ENCODE results near the gene KHDRBS2. TPM values are rescaled to one million over a fixed set of nuclear protein-coding genes. Genes with fewer than 3 reads are reported as not detected.

KHDRBS2 gene
- polyA plus RNA-seq, 1 donor (not counting 4 experiments of a cell fraction or from before 2014, with no cell fraction given), result not detected

DNA sequence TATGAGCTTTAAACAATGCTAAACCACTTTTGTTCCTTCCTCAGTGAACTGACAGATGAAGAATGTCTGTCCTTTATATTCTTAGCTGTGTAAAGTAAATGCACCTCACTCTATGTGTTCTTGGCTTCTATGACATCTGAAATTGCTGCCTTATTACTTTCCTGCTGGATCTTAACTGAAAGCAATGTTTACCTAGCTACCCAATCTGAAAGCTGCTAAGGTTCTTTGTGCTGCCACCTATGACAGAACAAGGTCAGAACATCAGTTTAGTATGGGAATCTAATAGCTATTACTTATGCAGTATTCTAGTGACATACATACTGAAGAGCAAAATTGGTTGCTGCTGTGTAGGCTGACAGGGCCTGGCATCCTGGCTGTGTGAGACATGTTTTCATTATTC lies 444.1 kb downstream of the KHDRBS2 start:
- H3K4me1 ChIP-seq (ENCODE audit: control insufficient read depth, extremely low read depth, insufficient read depth, low read length), result no peaks in the 10 kb centered on the region
- H3K4me2 ChIP-seq (ENCODE audit: control insufficient read depth, extremely low read depth, insufficient read depth, low read depth, low read length), result no peak overlapping the region
- no peaks in the 10 kb centered on the region for H3K27me3 ChIP-seq (ENCODE audit: control insufficient read depth, extremely low read depth, insufficient read depth, low read length)
- H3K9ac ChIP-seq (ENCODE audit: control insufficient read depth, extremely low read depth, insufficient read depth, low read length), result no peak overlapping the region
- no peak for DNase-seq (ENCODE audit: low read depth, low spot score)
- no peak overlapping the region for H3K27ac ChIP-seq (ENCODE audit: control insufficient read depth, insufficient read depth, low read length)
- H3K36me3 ChIP-seq (ENCODE audit: control insufficient read depth in 2 of 2, extremely low read depth in 1 of 2, insufficient read depth in 2 of 2, low read length in 2 of 2), result no peaks in the 10 kb centered on the region
- TF ChIP-seq, protein P1, sequence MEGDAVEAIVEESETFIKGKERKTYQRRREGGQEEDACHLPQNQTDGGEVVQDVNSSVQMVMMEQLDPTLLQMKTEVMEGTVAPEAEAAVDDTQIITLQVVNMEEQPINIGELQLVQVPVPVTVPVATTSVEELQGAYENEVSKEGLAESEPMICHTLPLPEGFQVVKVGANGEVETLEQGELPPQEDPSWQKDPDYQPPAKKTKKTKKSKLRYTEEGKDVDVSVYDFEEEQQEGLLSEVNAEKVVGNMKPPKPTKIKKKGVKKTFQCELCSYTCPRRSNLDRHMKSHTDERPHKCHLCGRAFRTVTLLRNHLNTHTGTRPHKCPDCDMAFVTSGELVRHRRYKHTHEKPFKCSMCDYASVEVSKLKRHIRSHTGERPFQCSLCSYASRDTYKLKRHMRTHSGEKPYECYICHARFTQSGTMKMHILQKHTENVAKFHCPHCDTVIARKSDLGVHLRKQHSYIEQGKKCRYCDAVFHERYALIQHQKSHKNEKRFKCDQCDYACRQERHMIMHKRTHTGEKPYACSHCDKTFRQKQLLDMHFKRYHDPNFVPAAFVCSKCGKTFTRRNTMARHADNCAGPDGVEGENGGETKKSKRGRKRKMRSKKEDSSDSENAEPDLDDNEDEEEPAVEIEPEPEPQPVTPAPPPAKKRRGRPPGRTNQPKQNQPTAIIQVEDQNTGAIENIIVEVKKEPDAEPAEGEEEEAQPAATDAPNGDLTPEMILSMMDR (optimal IDR thresholded peaks at IDR 0.05 in 1 of 3, IDR thresholded peaks at IDR 0.05 in 1 of 3, conservative IDR thresholded peaks at IDR 0.05 in 1 of 3; ENCODE audit: extremely low read depth in 1 of 3, insufficient read depth in 2 of 3, low read length in 3 of 3), result no peak
- no peak for TF ChIP-seq EZH2 (IDR thresholded peaks at IDR 0.05; ENCODE audit: low read length)
- H3K79me2 ChIP-seq (ENCODE audit: control insufficient read depth, insufficient read depth, low read length), result no peaks in the 10 kb centered on the region
- no peaks in the 10 kb centered on the region for H3K9me1 ChIP-seq (ENCODE audit: control insufficient read depth, extremely low read depth, insufficient read depth, low read length)
- no peak overlapping the region for H2AFZ ChIP-seq (ENCODE audit: control insufficient read depth, low read length)
- no peak for FAIRE-seq
- no peaks in the 10 kb centered on the region for H4K20me1 ChIP-seq (ENCODE audit: control insufficient read depth, extremely low read depth, insufficient read depth, low read length)
- dilution Hi-C loops (cut with MboI; ENCODE audit: extremely low pct_ligation_motif_present, low sequenced_read_pairs), result no loop called here
- H3K4me3 ChIP-seq (ENCODE audit: control insufficient read depth in 2 of 3, extremely low read depth in 1 of 3, insufficient read depth in 2 of 3, low read depth in 1 of 3, low read length in 3 of 3), result no peak overlapping the region
- H3K9me3 ChIP-seq (ENCODE audit: control insufficient read depth, low read depth, low read length), result no peaks in the 10 kb centered on the region

DNA sequence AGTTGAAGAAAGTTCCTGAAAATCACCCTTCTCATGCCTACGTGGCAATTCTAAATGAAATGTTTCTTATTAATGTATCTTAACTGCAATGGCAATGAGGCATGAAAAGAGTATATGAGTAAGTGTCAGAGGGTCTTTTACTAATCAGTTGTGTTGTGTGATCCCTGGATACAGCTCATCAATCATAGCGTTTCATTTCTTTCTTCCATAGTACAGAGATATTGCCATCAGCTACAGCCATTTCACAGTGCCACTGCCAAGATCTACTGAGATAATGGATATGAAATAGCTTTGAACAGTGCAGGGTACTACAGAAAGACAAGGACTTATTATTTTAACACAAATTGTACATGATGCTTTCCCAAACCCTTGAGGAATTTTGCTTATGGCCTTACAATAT lies 450.8 kb downstream of the KHDRBS2 start:
- Histone ChIP-seq H2AFZ (ENCODE audit: control insufficient read depth, low read length) (no peak overlapping the region), H3K4me1 (ENCODE audit: control insufficient read depth, extremely low read depth, insufficient read depth, low read length) (no peaks in the 10 kb centered on the region), H3K9ac (ENCODE audit: control insufficient read depth, extremely low read depth, insufficient read depth, low read length) (no peak overlapping the region), H4K20me1 (ENCODE audit: control insufficient read depth, extremely low read depth, insufficient read depth, low read length) (no peaks in the 10 kb centered on the region), H3K4me3 (ENCODE audit: control insufficient read depth in 2 of 3, extremely low read depth in 1 of 3, insufficient read depth in 2 of 3, low read depth in 1 of 3, low read length in 3 of 3) (no peak overlapping the region), H3K9me3 (ENCODE audit: control insufficient read depth, low read depth, low read length) (no peaks in the 10 kb centered on the region), H3K27ac (ENCODE audit: control insufficient read depth, insufficient read depth, low read length) (no peak overlapping the region), H3K79me2 (ENCODE audit: control insufficient read depth, insufficient read depth, low read length) (no peaks in the 10 kb centered on the region), H3K9me1 (ENCODE audit: control insufficient read depth, extremely low read depth, insufficient read depth, low read length) (no peaks in the 10 kb centered on the region), H3K4me2 (ENCODE audit: control insufficient read depth, extremely low read depth, insufficient read depth, low read depth, low read length) (no peak overlapping the region), H3K27me3 (ENCODE audit: control insufficient read depth, extremely low read depth, insufficient read depth, low read length) (no peaks in the 10 kb centered on the region), H3K36me3 (ENCODE audit: control insufficient read depth in 2 of 2, extremely low read depth in 1 of 2, insufficient read depth in 2 of 2, low read length in 2 of 2) (no peaks in the 10 kb centered on the region)
- TF ChIP-seq, protein P1 (optimal IDR thresholded peaks at IDR 0.05 in 1 of 3, IDR thresholded peaks at IDR 0.05 in 1 of 3, conservative IDR thresholded peaks at IDR 0.05 in 1 of 3; ENCODE audit: extremely low read depth in 1 of 3, insufficient read depth in 2 of 3, low read length in 3 of 3), result no peak
- TF ChIP-seq EZH2 (IDR thresholded peaks at IDR 0.05; ENCODE audit: low read length), result no peak
- dilution Hi-C loops (cut with MboI; ENCODE audit: extremely low pct_ligation_motif_present, low sequenced_read_pairs), result no loop called here
- no peak for FAIRE-seq
- no peak for DNase-seq (ENCODE audit: low read depth, low spot score)
